Smooth muscle cell of the brain vasculature (primary cell): ENCODE data around the gene IL22RA1.

Experiments
- DNase-seq: peaks from one replicate; pipeline ENCODE4 v3.0.0-alpha.2; 2012; ENCODE audit warnings: low read depth, low spot score

IL22RA1 gene

GRCh38 chr1:24165500-24165899, 22.6 kb upstream of the IL22RA1 start:
- DNase-seq: no peak

DNA sequence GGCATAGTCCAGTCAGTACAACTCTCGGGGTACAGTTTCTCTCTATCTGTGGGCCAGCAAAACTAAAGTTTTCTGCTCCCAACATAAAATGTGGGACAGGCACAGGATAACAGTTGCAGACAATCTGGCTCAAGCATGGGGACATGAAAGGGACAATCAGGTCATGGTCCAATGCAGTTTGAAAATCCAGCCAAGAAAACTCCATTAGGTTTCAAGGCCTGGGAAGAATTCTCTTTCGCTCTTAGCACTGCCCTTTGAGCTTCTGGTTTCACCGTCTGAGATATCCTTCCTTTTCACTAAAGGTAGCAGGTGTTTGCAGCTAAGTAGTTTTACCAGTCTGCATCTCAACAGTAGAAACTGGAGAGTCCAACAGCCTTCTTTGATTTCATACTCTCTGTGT, 21.1 kb upstream of the IL22RA1 start:
- no peak for DNase-seq

DNA sequence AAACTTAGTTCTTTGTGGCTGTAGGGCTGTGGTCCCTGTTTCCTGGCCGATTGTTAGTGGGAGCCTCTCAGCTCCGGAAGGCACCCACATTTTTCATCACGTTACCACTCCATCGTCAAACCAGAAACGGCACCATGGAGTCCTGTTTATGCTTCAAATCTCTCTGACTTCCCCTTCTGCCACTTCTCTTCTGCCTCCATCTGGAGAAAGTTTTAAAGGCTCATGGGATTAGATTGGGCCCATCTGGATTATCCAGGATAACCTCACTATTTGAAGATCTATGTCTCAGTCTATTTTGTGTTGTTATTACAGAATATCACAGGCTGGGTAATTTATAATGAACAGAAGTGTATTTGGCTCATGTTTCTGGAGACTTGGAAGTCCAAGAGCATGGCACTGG, 19.3 kb upstream of the IL22RA1 start:
- DNase-seq: no peak

DNA sequence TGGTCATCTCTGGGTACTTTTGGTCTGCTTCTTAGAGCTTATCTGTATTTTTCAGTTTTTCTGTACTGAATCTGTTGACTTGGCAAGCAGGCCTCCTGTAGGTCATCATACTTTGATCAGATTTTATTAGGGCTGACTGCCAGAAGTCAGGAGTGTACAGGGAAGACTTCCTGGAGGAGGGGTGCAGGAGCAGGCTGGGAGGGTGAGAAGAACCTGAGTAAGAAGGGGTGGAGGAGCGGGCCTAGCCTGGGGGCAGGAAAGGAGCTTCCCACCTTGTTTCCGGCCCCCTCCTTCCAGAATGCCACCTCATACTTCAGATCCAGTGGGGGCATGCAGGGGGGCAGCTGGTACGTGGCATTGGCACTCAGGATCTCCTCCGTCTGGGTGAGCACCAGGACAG, 18.3 kb upstream of the IL22RA1 start:
- DNase-seq: no peak

DNA sequence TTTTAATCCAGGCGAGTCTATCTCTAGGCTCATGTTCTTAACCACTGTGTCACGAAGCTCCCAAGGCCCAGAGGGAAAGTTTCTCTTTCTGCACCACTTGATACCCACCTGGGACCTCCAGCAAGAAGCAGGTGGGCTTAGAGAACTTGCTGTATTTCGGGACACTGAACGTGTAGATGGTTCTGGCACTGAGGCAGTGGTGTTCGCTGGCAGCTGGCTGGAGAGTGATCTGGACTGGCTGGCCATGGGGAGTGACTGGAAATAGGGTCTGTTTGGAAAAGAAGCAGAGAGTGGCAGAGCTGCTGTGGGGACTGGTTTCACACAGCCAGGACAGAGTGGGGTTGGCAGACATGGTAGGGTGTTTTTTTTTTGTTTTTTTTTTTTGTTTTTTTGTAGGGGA, 16.4 kb upstream of the IL22RA1 start:
- DNase-seq: no peak

GRCh38 chr1:24157918-24158481, 15.1 kb upstream of the IL22RA1 start:
- no peak for DNase-seq

GRCh38 chr1:24156542-24157260, 13.8 kb upstream of the IL22RA1 start:
- no peak for DNase-seq

DNA sequence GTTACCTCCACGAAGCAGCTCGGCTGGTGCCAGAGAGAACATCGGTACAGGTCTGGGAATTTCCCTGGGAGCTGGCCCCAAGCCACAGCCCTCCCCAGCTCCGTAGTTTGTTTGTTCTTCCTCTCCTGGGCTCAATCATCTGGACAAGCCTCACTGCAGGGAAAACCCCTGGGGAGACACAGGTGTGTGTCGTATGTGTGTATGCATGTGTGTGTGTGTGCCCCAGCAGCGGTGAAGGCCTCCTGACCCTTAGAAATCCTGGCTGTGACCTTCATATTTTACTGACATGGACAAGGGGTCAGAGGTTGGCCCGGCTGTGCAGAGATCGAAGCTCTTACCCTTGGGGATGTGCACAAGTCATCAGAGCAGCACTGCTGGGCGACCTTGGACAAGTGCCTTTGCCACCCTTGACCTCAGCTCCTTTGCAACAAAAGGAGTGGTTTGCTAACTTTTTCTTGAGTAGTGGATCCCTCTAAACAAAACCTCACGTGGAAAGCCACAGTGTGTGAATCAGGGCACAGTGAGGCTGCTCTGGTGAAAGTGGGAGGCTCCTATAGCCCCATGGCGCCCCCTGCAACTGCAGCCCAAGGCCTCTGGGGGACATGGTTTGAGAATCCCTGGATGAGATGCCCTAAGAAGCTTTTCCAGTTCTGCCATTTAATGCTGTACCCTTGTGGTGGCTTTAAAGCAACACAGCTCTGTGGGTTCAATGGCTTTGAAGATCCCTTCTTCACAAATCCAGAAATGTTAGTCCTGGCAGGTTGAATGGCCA, 12.3 kb upstream of the IL22RA1 start:
- DNase-seq: no peak

DNA sequence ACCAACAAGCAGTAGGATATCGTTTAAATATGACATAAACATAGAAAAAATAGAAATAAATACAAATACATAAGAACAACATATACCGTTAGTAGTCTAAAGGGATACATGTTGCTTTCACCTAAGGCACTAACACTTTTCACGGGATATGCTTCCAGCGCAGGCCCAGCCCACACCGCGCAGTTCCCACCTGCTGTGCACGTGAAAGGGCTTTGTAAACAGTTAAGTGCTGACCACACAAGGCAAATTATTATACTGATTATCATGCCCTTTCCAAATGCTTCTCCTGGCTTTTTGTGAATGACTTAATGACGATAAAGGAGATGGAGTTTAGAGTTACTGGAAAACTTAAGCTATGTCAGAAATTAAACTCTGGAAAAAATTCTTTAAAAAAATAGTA, 11.3 kb upstream of the IL22RA1 start:
- no peak for DNase-seq

DNA sequence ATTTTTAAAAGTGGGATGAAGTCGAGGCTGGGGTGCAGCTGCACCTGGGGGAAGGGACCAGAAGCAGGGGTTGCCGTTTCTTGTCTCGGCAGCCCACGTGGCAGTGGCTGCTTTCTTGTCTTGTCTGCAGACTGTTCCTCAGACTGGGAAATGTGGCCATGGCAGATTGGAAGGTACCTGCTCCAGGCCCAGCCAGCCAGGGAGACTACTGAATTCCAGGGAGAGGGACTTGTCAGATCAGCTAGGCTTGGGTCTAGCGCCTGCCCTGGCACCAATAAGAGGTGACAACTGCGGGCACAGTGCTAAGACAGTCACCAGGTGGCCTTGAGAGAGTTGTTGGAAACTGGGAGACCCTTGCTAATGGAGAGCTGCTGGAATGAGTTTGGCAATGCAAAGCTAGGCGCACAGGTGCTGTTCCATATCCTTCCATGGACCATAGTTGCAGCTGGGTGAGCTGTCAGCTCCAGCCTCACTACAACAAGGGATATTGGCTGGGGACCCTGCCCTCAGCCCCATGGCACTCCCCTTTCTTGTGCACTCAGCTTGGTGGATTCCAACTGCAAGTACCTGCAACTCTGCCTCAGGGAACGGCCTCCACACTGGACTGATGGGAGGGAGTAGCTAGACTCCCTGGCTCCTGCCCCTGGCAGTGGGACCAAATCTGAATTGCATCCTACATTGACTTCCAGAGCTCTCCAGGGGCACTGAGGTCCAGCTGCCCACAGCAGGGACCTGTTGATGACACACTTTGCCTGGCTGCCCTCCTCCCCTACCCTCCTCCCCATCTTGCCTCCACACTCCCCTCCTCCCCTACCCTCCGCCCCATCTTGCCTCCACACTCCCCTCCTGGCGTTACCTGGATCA, 9.9 kb upstream of the IL22RA1 start:
- DNase-seq: no peak

- no peak for DNase-seq
Observed at GRCh38 chr1:24151175-24151533, 8.2 kb upstream of the IL22RA1 start.

DNA sequence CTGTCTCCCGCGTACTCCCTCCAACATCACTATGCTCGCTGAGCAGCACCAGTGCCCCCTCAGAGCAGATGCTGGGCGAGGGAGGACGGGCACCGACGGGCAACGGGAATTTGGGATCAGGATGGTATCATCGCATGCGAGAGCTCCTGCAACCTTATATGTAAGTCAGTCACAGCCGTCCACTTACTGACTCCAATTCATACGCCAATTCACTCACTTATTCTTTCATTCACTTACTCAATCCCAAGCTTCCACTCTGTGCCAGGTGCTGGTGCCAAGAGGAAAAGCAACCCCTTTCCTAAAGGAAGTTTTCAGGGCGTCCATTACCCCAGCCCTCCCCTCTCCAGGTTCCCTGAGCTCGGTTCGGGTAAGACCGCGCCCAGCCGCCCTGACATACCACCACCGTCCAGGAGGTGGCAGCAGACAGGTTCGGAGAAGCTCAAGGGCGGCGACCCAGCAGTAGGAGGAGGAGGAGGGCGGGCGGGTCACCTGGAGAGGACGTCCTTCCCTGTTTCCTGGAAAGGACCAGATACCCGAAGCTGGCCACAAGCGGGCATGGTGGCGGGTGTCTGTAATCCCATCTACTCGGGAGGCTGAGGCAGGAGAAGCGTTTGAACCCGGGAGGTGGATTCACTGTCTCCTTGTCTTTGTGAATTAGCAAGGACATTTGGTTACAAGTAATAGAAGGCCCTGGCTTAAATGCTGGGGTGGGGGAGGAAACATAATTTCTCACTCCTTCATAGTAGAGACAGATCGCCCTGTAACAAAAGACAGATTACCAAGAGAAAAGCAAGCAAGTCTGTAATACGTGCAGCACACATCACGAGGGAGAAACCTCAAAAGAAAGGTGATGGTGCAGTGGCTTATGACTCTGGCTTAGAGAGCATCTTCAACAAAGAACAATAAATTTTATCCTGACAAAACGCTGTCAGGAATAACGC, 7.6 kb upstream of the IL22RA1 start:
- DNase-seq: peak; percentile 46

DNA sequence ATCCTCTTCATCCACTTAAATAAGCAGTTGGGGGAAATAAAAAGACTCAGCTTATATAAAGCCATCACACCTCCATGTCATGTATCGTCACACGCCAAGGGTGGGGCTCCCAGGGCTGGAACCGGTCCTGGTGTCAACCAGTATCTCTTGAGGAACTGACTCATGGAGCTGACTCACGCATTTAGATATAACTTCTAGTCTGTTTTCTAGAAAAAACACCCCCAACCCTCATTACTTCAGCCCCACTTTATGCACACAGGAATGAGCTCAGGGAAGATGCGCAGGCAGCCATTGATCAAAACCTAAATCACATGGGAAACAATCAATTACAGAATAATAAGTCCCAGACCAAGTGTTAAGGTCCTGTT, 6.9 kb upstream of the IL22RA1 start:
- no peak for DNase-seq

DNA sequence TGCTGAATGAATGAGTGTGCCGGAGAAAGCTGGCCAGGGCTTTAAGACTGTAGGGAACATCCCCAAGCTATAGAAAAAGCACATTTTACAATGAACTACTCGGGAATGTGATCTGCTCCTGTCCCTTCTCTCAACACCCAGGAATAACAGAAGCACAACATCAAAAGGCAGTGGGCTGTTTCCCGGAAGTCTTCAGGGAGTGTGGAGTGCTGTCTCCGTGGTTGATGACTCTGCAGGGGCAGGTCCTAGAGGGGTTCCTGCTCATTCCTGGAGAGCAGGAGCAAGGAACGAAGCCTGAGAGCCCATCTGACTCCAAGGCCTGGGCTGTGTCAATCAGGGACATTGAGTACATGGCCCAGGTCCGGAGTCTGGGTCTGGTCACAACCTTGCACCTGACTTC, 4.9 kb upstream of the IL22RA1 start:
- DNase-seq: no peak

DNA sequence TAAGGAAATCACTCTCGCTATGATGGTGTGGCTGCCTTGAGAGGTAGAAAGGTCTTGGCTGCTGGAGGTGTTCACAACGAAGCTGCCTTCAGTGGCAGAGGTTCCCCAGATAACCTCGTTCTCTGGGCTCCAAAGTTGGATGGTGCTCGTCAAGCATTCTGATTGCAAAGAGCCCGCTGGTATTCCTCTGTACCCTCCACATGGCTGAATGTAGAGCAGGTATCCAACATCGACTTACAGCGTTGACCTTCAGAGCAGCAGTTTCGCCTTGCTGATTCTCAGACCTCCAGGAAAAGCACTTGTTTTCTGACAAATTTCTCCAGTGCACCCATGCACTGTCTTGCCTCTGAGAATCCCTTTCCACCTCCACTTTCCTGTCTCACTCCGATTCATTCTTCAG, 4.3 kb upstream of the IL22RA1 start:
- no peak for DNase-seq

GRCh38 chr1:24141311-24141997, 1.5 kb downstream of the IL22RA1 start:
- DNase-seq: peak; percentile 2

GRCh38 chr1:24140741-24141181, 2.2 kb downstream of the IL22RA1 start:
- DNase-seq: no peak

GRCh38 chr1:24139841-24140425, 3.0 kb downstream of the IL22RA1 start:
- no peak for DNase-seq

- no peak for DNase-seq
Observed at GRCh38 chr1:24139222-24139489, 3.8 kb downstream of the IL22RA1 start.
